HuH-7 (cell line): ENCODE data around the gene RAB41.
"Not testable (repeated sequence)": the region's sequence is repeated elsewhere in the genome, so short reads cannot be mapped to it uniquely, and the experiment has no call there.

Experiments
- DNase-seq: peaks from one replicate; pipeline ENCODE4 v3.0.0; 2011; ENCODE audit warnings: low spot score

RAB41 gene

DNA sequence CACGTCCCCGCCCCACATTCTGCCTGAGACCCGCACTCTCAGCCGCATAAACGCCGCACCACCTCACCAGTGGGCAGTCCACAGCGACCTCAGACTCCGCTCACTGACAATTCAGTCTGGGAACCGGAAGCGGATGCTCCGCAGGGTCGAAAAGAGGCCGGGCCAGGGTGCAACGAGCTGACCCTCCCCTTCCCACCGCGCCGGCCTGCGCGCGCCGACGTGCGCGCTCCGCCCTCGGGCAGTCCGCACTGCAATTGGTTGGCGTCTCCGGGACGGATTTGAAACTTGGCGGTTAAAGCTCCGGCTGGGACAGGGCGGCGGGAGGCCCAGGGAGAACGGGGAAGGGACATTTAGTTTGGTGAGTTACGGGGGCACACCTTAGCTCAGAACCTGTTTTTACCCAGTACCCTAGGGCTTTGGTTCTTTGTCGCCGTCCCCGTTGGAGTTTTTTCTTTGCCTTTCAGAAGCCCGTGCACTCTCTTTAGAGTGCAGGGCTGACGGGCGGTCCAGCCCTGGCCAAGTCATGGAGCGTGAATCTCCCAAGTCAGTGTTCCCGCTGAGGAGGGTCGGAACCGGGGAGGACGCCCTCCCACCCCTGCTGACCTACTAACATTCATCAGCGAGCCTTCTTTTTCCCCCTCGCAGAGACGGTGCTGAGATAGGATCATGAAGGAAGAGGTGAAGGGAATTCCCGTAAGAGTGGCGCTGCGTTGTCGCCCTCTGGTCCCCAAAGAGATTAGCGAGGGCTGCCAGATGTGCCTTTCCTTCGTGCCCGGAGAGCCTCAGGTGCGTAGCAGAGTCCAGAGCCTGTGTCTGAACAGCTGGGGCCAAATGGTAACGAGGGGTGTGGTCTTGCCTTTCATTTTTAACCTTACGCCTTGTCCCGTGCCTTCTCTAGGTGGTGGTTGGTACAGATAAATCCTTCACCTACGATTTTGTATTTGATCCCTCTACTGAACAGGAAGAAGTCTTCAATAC, 8.1 kb downstream of the RAB41 start, which contains the start of the genes KIF4A and PDZD11:
TSS of gene KIF4A (plus strand) at position 312 of the 978 bp plus-strand sequence. CDS start at position 667, 355 bp downstream.
TSS of gene PDZD11 (minus strand) at position 135 of the 978 bp plus-strand sequence. CDS start 586 bp downstream, outside the sequence.
- DNase-seq: peak; percentile 94

GRCh38 chrX:70292788-70293187, 10.8 kb downstream of the RAB41 start:
- no peak for DNase-seq

DNA sequence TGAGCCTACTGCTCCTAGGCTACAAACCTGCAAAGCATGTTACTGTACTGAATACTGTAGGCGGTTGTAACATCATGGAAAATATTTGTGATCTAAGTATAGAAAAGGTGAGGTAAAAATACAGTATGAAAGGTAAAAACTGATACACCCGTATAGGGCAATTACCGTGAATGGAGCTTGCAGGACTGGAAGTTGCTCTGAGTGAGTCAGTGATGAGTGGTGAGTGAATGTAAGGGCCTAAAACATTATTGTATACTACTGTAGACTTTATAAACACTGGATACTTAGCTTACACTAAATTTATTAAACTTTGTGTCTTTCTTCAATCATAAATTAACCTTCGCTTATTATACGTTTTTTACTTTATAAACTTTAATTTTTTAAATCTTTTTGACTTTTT, 11.6 kb downstream of the RAB41 start:
- no peak for DNase-seq

DNA sequence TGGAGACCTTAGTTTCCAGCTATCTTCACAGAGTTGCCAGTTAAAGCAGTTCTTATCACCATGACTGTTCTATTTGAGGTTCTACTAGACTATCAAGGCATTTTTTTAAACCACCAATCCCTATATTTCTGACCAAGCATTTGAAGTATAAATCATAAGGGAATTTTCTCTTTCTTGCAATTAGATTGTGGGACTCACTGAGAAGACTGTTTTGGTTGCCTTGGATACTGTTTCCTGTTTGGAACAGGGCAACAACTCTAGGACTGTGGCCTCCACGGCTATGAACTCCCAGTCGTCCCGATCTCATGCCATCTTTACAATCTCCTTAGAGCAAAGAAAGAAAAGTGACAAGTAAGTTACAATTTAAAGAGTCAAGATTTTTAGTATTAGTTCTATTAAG, 19.7 kb downstream of the RAB41 start:
- DNase-seq: no peak

DNA sequence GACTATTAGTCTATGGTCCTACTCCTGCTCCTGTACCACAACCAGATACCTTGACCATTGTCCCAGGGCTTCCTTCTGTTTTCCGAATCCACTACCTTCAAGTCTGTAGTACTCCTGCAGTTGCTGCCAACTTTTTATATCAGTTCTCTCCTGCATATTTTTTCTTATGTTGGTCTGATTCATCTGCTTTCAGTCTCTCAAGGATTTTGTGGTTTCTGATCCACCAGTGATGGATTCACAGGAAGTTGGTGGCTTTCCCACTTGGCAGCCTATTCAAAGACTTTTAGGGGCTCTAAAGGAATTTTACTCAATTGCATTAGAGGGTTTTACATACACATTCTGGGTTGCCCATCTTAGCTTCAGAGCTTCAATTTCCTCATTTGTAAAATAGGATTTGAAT, 31.5 kb downstream of the RAB41 start:
- no peak for DNase-seq

- DNase-seq: no peak
Observed at GRCh38 chrX:70322784-70323183, 40.8 kb downstream of the RAB41 start.

DNA sequence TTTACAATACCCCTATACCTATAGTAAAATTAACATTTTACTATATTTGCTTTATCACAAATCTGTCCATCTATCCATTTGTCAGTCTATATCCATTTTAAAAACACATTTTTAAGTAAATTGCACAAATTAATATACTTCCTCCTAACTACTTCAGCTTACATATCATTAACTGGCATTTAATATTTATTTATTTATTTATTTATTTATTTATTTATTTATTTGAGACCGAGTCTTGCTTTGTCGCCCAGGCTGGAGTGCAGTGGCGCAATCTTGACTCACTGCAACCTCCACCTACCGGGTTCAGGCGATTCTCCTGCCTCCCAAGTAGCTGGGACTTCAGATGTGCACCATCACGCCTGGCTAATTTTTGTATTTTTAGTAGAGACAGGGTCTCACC, 41.7 kb downstream of the RAB41 start:
- DNase-seq: not testable (repeated sequence)

- no peak for DNase-seq
Observed at GRCh38 chrX:70324326-70324725, 42.4 kb downstream of the RAB41 start.

- no peak for DNase-seq
Observed at GRCh38 chrX:70331161-70331560, 49.2 kb downstream of the RAB41 start.

- DNase-seq: no peak
Observed at GRCh38 chrX:70332600-70332999, 50.6 kb downstream of the RAB41 start.
